Stimulated activated CD4-positive, alpha-beta T cell treated with anti-CD3 and anti-CD28 coated beads, TNF-alpha, amount 100 ng/mL, for 48 hours (primary cell): ENCODE results near the gene KRTAP10-3.

Experiments used
- DNase-seq, 3 donors: peaks; one replicate each; pipeline ENCODE4 v3.0.0-alpha.2; 2020; ENCODE audit warnings: low read depth in 3 of 3

Gene KRTAP10-3

GRCh38 chr21:44530221-44530902, 28.2 kb downstream of the KRTAP10-3 start:
- DNase-seq = no peak

DNA sequence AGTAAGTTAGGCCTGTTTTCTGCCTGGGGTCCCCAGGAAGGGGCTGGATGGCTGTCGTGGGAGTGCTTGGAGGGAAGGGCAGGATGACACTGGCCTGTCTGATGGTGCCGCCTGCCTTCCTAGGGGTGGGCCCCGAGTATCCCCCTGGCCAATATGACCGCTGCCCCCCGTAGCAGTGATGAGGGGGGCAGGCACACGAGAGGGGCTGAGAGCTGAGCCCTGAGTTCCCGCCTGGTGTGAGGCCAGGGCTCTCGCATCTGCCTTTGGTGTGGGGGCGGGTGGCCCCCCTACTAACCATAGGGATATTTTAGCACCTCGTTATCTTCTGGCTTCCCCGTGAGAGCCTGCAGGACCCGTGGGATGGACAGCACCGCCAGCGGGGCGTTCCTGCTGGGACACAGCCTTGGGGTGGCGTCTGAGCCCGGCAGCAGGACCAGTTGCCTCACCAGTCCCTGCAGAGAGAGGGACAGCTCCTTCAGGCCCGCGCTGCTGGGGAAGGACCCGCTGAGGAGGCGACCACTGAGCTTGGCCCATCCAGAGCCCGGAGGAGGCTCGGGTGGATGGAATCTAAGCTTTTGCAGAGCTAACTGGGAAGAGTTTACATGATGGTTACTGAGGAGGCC, 29.0 kb downstream of the KRTAP10-3 start:
- DNase-seq = no peak

DNA sequence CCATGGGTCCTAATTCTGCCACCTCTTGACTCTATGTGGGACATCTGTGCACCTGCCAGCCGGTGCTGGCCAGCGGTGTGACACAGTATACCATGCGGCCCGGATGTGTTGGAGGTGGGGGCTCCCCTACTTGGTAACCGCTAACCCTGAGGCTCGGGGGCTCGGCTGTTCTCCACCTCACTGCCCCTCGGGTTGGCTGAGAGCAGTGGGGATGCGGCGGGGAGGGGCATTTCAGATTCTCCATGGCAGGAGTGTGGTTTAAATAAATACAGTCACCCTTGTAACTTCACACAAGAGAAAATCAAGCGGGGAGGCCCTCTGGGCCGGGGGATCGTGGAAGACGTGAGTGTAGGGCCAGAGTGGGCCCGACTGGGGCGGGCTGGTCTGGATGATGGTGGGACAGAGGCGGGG, 29.6 kb downstream of the KRTAP10-3 start:
- DNase-seq = no peak

- no peak for DNase-seq
Measured at GRCh38 chr21:44528634-44528995, 30.0 kb downstream of the KRTAP10-3 start.

GRCh38 chr21:44527983-44528633, 30.5 kb downstream of the KRTAP10-3 start:
- no peak for DNase-seq

- DNase-seq = no peak
Measured at GRCh38 chr21:44527156-44527982, 31.2 kb downstream of the KRTAP10-3 start.

- DNase-seq = no peak
Measured at GRCh38 chr21:44526096-44526997, 32.2 kb downstream of the KRTAP10-3 start.

DNA sequence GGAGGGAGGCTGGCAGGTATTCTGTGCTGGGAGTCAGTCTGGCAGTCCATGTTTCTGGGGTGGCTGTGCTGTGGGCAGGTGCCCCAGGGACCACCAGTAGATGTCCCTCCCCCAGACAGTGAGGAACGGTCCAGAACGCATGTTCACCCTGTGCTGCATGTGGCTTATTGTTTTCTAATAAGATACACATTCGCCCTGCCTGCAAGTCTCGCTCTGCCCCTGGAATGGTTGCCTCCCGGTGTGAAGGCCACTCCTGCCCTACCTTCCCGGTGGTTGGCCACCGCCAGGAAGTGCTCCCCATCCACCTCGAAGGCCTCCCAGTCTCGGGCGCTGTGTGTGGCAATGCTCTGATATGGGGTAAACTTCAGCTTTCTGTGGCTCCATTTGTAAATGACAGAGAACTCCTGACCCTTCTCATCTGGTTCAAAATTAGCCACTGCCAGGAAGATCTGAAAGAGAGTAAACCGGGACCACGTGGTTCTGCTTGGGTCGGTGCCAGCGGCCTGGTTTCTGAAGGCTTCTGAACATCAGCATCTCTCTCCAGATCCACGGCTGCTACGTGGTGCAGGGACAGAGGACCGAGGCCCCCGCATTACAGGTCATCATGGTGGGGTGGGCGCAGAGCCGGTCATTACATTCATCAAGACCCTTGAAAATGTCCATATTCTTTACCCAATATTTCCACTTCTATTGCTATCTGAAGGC, 33.1 kb downstream of the KRTAP10-3 start:
- no peak for DNase-seq

- no peak for DNase-seq
Measured at GRCh38 chr21:44524414-44525371, 33.9 kb downstream of the KRTAP10-3 start.

GRCh38 chr21:44523567-44524413, 34.8 kb downstream of the KRTAP10-3 start:
- DNase-seq = no peak

- DNase-seq = no peak
Measured at GRCh38 chr21:44522753-44523204, 35.8 kb downstream of the KRTAP10-3 start.

DNA sequence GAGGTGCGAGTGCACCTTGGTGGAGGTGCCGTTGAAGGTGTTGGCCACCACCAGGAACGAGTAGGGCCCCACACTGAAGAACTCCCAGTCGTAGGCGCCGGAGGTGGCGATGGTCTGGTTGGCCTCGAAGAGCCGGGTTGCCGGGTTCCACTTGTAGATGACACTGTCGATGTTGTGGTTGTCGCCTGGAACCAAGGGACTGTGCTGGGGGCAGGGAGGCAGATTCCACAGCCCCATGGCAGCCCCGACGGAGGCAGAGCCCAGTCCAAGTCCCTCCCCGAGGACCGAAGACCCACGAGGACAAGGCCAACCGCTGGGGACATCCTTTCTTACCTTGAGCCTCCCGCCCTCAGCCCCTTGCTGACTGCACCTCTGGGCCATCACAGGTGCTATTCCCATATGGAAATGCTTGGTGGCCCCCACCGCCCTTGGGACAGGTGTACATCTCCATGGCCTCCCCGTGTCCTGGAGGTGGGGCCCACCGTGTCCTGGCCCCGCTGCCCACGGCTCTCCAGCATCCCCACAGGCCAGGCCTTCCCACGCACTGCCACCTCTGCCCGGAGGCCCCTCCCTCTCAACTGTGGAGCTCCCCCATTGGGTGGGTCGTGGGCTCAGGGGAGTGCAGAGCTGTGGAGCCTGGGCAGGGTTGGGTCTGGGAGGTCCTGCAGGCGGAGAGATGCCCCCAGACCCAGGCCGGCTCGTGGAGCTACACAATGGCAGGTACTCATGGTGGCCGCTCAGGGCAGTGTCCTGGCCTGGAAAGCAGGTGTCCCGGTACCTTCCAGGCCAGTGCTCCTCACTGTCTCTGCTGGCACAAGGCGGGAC, 36.5 kb downstream of the KRTAP10-3 start:
- no peak for DNase-seq

- DNase-seq = no peak
Measured at GRCh38 chr21:44521301-44521927, 37.2 kb downstream of the KRTAP10-3 start.

DNA sequence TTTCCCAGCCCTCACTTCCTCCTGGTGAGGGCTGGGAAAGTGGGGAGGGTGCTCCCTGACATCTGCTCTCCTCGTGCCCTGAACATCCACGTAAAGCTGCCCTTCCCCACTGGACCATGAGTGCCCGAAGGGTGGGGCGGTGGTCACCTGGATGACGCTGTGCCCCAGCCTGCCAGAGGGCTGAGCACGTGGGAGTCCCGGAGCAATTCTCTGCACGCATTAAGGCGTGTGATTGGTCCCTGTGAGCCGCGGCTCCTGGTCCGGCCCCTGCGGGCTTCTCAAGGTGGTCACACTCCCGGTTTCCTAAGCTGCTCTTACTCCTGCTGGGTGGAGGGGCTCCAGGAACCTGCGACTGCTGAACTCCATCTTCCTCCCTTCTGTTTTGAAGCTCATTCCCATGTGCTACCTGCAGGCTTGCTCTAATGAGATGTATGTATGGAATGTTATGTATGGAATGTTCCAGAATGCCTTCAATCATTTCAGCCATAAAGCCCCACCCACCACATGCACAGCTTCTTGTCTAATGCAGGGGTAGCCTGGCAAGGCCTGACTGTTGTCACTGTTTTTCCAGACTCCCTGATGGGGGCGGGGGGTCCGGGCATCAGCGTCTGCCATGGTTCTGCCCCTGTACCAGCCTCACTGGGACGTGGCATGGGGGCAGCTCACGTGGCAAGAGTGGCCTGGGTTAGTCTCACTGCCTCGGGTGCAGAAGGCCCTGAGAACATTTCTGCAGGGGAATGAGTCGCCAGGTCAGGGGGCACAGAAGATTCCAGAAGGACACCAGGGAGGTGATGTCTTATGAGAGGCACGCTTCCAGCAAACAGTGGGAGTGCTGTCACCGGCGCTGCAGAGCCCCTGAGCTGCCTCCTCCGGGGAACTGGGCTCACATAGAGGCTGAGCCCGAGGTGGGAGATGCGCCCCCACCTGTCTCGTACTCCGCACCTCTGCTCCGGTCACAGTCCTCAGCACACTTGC, 38.0 kb downstream of the KRTAP10-3 start:
- no peak for DNase-seq

GRCh38 chr21:44519346-44520325, 39.0 kb downstream of the KRTAP10-3 start:
- DNase-seq = no peak
